Measurements from ENCODE around the gene SLAMF6. TPM values are rescaled to one million over a fixed set of nuclear protein-coding genes. Genes with fewer than 3 reads are reported as not detected.

The SLAMF6 gene
- total and polyA plus RNA-seq, 9 donors, result 0.13 to 4.2 (median 0.47) TPM; not detected in 1

DNA sequence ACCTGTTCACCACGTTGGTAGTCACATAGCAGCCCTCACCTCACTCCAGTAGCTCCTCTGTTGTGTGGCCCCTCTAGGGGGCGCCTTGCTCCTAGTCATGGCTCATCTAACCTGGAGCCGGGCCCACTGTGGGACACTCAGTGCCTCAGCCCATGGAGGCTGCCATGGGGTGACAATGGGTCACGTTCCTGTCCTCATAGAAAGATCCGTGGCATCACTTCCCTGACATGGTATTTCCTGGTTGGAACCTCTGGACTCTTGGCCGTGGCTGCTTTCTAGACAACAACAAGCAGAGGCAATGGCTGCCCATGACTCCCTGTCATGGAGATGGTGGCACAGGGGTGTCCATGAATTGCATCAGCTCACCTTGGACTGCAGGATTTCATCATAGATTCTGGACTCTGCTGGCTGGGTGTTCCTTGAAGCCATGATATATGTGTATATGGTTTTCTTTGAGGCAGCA lies 27.5 kb upstream of the SLAMF6 start:
- intact Hi-C loops (cut with DNase I), result no loop called here
- Histone ChIP-seq H3K27me3 (no peaks in the 10 kb centered on the region), H3K4me3 (no peak overlapping the region), H3K9me3 (no peaks in the 10 kb centered on the region), H3K4me1 (ENCODE audit: insufficient read depth) (no peaks in the 10 kb centered on the region), H3K27ac (no peak overlapping the region), H3K36me3 (no peaks in the 10 kb centered on the region)
- 67 to 77% (median 70%) methylated on average over 6 of the region's 6 CpGs for WGBS, 3 donors
- no peak for TF ChIP-seq POLR2A (IDR thresholded peaks at IDR 0.05)
- TF ChIP-seq CTCF (IDR thresholded peaks at IDR 0.05), result no peak
- TF ChIP-seq EP300 (IDR thresholded peaks at IDR 0.05), result no peak
- DNase-seq, result no peak

DNA sequence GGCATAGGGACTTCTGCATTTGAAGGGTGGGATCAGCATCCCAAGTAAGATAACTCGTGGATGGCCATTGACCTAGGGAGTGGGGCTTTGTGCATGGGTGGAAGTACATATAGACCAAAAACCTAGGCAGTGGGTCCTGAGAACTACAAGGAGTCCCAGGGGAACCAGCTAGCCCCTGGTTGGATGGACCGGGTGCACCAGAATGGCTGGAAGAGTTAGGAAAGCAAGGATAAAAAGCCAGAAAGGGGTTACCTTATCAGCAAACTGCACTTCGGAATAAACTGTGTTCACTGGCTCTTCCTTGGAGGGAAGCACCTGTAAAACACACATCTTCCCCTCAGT lies 26.6 kb upstream of the SLAMF6 start:
- WGBS, 3 donors, result 84 to 88% (median 88%) methylated on average over 3 of the region's 3 CpGs
- DNase-seq, result no peak
- TF ChIP-seq EP300 (IDR thresholded peaks at IDR 0.05) (no peak), POLR2A (IDR thresholded peaks at IDR 0.05) (no peak), CTCF (IDR thresholded peaks at IDR 0.05) (no peak)

GRCh38 chr1:160548960-160549664 lies 26.1 kb upstream of the SLAMF6 start:
- Histone ChIP-seq H3K27ac (no peak overlapping the region), H3K4me1 (ENCODE audit: insufficient read depth) (no peaks in the 10 kb centered on the region), H3K9me3 (no peaks in the 10 kb centered on the region), H3K4me3 (no peak overlapping the region), H3K27me3 (no peaks in the 10 kb centered on the region), H3K36me3 (no peaks in the 10 kb centered on the region)
- no peak for DNase-seq
- WGBS, 3 donors, result 65 to 74% (median 66%) methylated on average over 5 of the region's 5 CpGs
- intact Hi-C loops (cut with DNase I), result no loop called here
- no peak for TF ChIP-seq EP300 (IDR thresholded peaks at IDR 0.05)
- TF ChIP-seq CTCF (IDR thresholded peaks at IDR 0.05), result no peak
- TF ChIP-seq POLR2A (IDR thresholded peaks at IDR 0.05), result no peak

More for the DNA sequence above, 26.6 kb upstream of the SLAMF6 start:
- H3K4me3 ChIP-seq, result no peak overlapping the region
- no peaks in the 10 kb centered on the region for H3K27me3 ChIP-seq
- intact Hi-C loops (cut with DNase I), result no loop called here
- no peaks in the 10 kb centered on the region for H3K9me3 ChIP-seq
- no peak overlapping the region for H3K27ac ChIP-seq
- no peaks in the 10 kb centered on the region for H3K36me3 ChIP-seq
- H3K4me1 ChIP-seq (ENCODE audit: insufficient read depth), result no peaks in the 10 kb centered on the region

DNA sequence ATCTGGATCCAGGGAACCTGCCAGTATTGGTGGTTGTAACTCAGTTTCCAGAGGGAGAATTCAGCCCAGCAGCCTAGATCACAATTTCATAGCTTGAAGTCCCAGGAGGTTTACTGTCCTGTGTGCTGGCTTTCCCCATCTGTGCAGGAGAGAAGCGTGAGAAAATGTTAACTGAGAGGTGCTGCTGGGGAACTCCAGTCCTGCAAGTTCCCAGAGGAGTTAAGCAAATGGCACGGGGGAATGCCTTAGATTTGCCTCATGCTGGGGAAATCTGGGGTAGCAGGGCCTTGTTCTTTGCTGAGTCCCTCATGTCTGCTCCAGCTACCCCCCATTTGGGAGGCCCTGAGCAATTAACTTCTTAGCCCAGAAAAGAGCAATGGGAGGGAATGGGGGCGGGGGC lies 25.1 kb upstream of the SLAMF6 start:
- intact Hi-C loops (cut with DNase I), result no loop called here
- no peak overlapping the region for H3K4me3 ChIP-seq
- H3K27ac ChIP-seq, result no peak overlapping the region
- H3K27me3 ChIP-seq, result no peaks in the 10 kb centered on the region
- H3K36me3 ChIP-seq, result no peaks in the 10 kb centered on the region
- WGBS, 3 donors, result 81 to 82% (median 82%) methylated on average over 3 of the region's 3 CpGs
- no peaks in the 10 kb centered on the region for H3K4me1 ChIP-seq (ENCODE audit: insufficient read depth)
- no peaks in the 10 kb centered on the region for H3K9me3 ChIP-seq
- DNase-seq, result no peak
- TF ChIP-seq POLR2A (IDR thresholded peaks at IDR 0.05) (no peak), EP300 (IDR thresholded peaks at IDR 0.05) (no peak), CTCF (IDR thresholded peaks at IDR 0.05) (no peak)

All from ovary (tissue), 9 donors.